ENCODE measurements around the gene CCDC13.

CCDC13 gene

DNA sequence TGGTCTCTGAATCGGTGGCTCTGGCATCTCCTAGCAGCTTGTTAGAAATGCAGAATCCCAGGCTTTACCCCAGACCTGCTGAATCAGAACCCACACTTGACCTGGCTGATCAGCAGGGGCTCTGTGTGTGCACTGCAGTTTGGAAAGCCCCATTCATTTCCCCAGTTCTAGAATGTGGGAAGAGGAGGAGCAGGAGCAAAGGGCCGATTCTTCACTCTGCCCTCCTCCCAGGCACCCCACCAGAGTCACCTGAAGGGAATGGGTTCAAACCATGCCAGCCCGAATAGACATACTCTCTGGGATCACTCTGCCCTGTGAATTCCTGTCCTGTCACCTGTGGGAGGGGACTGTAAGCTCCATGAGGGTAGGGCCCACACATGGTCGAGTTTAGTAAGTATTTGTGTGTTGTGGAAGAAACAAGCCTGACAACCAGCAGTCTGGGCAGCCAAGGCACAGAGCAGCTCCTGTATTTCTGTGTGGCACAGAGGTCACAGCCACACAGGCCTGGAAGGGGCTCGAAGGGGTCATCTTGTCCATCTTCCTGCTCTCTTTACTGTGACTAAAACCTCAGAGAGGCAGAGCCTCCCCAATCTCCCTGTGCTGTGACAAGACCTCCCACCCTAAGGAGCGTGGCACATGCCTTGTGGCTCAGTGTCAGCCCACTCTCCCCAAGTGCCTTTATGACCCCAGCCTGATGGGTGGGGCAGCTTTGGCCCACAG is 41.4 kb downstream of the CCDC13 start:
- no peak for DNase-seq

DNA sequence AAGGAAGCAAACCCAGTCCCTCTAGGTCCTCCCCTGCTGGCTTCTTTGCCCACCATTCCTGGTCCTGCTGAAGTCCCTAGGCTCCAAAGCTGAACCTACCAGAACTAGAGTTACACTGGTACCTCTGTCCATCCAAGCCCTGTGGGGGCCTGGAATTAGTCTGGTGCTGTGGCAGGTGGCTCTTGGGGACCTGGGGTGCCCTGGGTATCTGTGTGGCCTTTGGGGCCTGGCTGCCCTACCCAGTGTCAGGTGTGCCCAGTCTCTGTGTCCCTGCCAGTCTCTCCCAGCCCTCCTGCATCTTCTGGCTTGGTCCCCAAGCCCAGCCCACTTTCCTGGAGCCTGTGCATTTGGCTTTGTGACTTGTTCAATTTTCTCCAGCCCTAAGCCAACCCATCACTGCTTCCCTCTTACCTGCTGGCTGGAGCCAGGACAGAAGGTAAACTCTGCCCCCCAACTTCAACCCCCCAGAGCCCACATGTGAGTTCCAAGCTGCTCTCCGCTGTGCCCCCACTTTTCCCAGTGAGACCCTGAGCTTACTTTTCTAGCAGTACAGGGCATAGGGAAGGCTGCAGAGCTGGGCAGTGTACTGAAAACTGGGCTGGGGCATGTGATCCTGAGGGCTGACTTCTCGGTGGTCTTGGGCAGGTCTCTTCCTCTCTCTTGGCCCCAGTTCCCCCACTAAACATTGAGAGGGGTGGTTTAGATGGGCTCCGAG is 42.2 kb downstream of the CCDC13 start:
- no peak for DNase-seq

DNA sequence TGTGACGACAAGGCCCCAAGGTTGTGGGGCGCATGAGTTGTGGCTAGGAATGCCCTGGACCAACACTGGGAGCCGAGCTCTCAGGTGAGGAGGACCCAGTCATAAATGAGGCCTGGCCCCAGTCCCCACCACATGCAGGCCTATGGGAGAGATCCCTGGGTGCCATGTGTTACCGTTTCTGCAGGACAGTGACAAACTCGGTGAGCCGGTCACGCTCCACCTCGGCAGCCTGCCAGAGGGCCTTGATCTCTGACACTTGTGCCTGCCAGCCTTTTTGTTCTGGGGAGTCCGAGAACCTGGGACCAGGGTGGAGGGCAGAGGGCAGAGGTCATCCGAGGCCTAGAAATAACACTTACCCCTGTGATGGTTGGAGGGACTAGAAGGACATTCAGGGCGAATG is 42.8 kb downstream of the CCDC13 start:
- DNase-seq: no peak

DNA sequence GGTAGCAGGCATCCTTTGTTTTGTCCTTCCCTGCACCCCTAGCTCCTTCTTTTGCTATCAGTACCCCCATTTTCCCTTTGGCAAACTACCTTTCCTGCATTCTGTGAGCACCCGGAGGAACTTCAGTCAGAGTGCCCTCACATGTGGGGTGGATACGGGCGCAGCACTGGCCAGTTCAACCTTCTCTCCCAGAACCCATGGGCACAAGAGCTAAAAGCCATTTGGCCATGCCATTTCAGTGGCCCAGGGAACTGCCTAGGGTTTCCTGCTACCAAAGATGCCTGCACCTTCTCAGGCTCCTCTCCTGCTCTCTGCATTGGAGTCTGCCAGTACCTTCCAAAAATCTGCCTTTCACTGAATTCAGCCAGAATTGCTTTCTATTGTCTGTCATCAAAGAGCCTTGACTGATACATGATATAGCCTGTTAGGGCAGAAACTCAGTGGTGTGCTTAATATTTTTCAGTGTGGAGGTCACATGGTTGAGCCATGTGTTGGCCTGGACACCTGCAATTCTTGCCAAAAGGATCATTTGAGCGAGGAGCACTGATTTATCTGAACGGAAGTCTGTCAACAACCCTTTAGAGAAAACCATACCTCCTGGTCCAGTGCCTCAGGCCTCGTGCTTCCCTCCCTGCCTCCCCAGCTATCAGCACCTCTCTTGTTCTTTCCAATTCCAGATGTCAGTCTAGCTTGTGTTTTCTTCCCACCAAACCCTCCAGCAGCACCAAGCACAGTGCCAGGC is 43.5 kb downstream of the CCDC13 start:
- no peak for DNase-seq

DNA sequence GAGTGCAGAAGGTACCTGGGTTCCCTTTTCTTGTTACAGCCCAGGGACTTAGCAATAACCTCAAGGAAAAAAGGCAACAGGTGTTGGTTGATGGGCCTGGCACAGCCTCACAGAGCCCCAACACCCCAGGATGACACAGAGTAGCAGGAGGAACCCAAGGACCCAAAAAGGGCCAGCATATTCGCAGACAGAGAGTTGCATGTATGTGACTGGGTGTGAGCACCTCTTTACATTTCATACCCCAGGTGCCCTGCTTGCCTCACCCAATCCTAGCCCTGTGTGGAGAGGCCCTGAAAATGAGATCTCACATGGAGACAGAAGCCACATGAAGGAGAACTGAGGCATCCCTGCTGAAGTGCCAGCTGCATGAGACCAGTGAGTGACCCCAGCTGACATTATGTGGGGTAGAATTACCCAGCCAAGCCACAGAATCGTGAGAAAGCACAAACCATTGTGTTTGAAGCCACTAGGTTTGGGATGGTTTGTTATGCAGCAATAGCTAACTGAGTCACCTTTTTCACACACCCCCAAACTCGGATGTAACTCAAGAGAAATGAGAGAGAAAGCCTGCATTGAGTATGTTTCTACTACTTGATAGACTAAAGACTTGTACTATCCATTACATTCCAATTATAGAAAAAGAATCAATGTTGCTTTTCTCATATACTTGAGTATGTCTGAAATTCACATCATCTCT is 44.2 kb downstream of the CCDC13 start:
- DNase-seq: no peak

DNA sequence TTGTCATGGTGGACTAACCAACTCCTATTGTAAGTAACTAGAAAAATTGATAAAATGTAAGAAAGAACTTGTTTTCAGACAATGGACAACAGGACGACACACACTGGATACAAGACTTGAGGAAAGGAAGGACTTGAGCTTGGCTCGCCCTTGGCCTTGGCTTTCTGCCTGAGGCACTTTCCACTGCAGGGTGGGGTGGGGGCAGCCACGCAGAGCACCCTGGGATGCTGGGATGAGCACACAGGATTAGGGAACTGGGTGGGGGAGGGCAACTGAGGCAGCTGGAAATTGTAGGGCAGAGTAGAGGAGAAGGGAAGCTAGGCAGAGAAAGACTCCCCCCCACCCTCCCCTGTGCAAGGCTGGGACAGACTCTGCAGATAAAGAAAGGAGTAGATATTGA is 45.0 kb downstream of the CCDC13 start:
- no peak for DNase-seq

DNA sequence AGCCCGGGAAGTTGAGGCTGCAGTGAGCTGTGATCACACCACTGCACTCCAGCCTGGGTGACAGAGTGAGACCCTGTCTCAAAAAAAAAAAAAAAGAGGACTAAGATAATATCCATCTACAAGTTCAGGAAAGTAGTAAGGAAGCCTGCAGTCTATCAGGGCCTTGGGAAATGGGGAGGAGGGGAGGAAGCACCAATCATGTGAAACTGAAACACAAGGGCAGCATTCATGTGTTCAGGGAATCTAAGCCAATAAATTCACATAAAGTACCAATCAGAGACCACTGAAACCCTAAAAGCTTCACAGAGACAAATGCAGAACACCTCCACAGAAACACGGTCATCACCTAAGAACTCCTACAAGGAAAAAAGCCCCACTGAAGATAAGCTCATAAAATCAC is 47.6 kb downstream of the CCDC13 start:
- DNase-seq: no peak

DNA sequence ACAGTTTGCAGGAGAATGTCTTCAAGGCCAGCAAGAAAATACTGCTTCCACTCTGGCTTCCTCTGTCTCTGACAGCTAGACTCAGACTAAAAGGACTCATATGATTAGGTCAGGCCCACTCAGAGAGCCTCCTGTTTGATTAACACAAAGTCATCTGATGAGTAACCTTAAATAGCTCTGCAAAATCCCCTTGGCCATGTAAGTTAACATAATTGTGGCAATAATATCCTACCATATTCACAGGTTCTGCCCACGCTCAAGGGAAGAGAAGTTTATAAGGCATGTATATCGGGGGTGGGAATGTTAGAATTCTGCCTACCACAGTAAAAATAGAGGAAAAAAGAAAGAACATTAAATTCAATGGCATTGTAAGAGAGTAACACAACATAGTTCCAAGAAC is 49.8 kb downstream of the CCDC13 start:
- DNase-seq: no peak
